Stimulated activated CD4-positive, alpha-beta T cell treated with anti-CD3 and anti-CD28 coated beads, Interleukin-1b, Interleukin-23, amount 100 ng/mL, for 1 hour (primary cell): ENCODE data around the gene DUSP1.
A peak's percentile ranks its signal among the peaks of the same experiment; 100 is the strongest.
"Not testable (repeated sequence)": the region's sequence is repeated elsewhere in the genome, so short reads cannot be mapped to it uniquely, and the experiment has no call there.

Experiments used
- DNase-seq, 2 donors: peaks; one replicate each; pipeline ENCODE4 v3.0.0-alpha.2; 2020; ENCODE audit warnings: low read depth in 2 of 2

Gene DUSP1, protein sequence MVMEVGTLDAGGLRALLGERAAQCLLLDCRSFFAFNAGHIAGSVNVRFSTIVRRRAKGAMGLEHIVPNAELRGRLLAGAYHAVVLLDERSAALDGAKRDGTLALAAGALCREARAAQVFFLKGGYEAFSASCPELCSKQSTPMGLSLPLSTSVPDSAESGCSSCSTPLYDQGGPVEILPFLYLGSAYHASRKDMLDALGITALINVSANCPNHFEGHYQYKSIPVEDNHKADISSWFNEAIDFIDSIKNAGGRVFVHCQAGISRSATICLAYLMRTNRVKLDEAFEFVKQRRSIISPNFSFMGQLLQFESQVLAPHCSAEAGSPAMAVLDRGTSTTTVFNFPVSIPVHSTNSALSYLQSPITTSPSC

DNA sequence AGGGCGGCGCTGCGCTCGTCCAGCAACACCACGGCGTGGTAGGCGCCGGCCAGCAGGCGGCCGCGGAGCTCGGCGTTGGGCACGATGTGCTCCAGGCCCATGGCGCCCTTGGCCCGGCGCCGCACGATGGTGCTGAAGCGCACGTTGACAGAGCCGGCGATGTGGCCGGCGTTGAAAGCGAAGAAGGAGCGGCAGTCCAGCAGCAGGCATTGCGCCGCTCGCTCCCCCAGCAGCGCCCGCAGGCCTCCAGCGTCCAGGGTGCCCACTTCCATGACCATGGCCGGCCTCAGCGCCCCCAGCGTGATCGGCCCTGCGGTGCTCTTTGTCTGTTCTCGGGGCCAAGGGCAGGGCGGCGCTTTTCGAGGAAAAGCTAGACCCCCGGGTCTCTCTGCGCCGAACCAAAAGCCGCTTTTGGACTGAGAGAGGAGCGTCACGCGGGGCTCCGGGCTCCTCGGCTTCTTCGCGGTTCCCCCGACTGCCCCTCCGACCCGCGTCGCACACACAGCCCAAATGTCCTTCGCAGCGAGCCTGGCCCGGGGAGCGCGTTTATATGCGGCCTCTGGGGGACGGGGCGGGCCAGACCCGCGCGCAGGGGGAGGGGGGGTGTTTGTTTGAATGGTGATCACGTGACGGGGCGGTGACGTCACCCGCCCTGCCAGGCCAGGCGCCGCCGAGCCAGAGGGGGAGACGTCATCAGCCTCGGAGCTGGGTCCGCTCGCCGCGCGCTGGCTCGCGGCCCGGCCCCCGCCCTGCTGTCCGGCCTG lies at the start of gene DUSP1:
Gene DUSP1, minus strand, starts transcription at position 521 of the 764 bp plus-strand sequence. Its CDS starts 243 bp downstream, at position 278.
- peak; percentile 96 for DNase-seq

- no peak for DNase-seq
Observed at GRCh38 chr5:172820046-172820767, 49.2 kb upstream of the DUSP1 start.

DNA sequence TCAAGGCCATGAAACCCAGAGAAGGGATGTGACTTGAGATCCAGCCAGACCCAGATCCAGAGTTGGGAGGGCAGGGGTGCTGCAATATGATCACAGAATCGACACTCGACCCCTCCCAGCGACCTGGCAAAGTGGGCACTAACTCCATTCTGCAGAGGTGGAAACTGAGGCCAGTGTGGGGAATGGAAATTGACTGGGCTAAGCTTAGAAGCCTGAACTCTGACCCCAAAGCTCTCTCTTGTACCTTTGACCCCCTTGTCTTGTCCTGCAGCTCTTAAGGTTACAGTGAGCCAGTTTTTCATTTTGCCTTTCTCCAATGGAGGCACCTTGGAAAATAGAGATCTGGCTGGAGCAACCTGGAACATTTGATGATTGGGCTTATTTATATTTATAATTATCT lies 48.6 kb upstream of the DUSP1 start:
- DNase-seq = no peak

GRCh38 chr5:172818081-172818480 lies 47.1 kb upstream of the DUSP1 start:
- DNase-seq = no peak

- DNase-seq = no peak
Observed at GRCh38 chr5:172817664-172818063, 46.7 kb upstream of the DUSP1 start.

- DNase-seq = no peak
Observed at GRCh38 chr5:172816925-172817562, 46.0 kb upstream of the DUSP1 start.

- DNase-seq = no peak
Observed at GRCh38 chr5:172815631-172816030, 44.6 kb upstream of the DUSP1 start.

DNA sequence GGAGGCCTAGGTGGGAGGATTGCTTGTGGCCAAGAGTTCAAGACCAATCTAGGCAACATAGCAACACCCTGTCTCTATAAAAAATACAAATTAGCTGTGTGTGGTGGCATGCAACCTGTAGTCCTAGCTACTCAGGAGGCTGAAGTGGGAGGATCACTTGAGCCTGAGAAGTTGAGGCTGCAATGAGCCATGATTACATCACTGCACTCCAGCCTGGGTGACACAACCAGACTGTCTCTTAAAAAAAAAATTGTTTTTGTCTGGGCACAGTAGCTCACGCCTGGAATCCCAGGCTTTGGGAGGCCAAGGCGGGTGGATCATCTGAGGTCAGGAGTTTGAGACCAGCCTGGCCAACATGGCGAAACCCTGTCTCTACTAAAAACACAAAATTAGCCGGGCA lies 40.0 kb upstream of the DUSP1 start:
- not testable (repeated sequence) for DNase-seq

DNA sequence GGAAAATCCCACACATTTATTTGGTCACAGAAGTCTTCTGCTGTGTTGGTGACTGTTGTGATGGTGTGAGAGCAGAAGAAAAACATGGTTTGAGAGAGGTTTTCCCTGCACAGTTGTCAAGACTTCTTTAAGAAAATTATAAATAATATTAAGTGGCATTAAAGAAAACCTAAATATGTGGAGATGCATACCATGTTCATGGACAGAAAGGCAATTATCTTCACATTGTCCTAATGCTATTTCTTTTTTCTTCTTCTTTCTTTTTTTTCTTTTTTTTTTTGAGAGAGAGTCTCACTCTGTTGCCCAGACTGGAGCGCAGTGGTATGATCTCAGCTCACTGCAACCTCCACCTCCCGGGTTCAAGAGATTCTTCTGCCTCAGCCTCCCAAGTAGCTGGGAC lies 38.8 kb upstream of the DUSP1 start:
- DNase-seq = no peak

GRCh38 chr5:172807766-172808311 lies 36.8 kb upstream of the DUSP1 start:
- no peak for DNase-seq

- DNase-seq = peak; percentile 41 to 72
Observed at GRCh38 chr5:172806897-172807672, 36.1 kb upstream of the DUSP1 start.

DNA sequence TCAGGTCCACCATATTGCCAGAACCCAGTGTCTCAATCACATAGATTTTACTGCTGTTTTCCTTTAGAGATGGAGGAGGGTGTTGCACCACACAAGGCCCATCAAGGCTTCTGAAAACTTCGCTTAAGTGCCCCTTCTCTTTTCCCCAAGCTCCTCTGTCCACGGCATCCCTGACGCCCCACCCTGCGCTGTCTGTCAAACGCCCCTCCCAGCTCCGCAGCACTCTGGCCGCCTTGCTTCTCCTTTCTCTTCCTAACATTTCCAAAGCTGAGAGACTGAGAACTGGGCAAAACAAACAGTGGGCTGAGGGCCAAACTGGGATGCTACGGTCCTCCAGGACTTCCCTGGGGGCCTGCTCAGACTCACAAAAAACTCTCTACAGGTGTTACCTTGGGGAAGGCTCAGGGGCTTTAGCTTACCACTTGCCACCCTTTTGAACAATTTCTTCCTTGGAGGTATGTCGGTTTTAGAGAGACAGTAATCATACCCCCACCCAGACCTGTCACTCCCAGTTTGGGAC lies 34.8 kb upstream of the DUSP1 start:
- DNase-seq = no peak

- no peak for DNase-seq
Observed at GRCh38 chr5:172805018-172805683, 34.2 kb upstream of the DUSP1 start.

DNA sequence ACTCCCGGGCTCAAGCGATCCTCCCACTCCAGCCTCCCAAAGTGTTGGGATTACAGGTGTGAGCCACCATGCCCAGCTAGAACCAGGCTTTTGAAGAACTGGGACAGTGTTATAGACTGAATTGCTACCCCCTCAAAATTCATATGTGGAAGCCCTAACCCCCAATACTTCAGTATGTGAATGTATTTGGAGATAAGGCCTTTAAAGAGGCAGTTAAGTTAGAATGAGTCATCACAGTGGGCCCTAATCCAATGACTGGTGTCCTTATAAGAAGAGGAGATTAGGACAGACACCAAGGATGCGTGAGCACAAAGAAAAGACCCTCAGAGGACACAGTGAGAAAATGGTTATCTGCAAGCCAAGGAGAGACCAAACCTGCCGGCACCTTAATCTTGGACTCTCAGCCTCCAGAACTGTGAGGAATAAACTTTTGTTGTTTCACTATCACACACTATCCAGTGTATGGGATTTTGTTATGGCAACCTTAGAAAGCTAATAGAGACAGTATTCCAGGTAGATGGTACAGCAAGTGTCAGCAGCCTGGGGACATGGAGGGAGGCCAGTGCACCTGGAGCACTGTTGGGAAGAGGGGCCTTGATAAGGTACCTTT lies 31.7 kb upstream of the DUSP1 start:
- DNase-seq = no peak

GRCh38 chr5:172802112-172802511 lies 31.1 kb upstream of the DUSP1 start:
- no peak for DNase-seq

DNA sequence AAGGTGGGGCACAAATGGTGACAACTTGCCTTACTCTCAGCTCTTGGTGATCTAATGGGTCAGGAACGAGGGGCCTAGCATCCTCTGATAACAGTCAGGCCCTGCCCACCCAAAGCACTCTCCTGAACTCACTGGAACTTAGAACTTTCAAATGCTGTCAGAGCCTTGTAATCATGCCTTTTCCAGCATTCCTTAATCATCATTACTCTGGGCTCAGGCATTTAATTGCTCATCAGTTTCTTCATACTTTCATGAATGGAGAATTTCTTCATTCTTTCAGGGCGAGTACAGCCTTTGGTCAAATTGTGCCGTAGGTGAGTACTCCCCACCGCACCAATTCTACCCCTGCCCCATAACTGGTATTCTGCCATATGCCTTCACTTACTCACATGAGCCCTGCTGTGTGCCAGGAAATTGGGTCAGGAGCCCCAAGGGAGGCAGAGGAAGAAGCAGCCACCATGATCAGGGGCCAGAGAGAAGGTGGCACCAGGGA lies 30.2 kb upstream of the DUSP1 start:
- no peak for DNase-seq

DNA sequence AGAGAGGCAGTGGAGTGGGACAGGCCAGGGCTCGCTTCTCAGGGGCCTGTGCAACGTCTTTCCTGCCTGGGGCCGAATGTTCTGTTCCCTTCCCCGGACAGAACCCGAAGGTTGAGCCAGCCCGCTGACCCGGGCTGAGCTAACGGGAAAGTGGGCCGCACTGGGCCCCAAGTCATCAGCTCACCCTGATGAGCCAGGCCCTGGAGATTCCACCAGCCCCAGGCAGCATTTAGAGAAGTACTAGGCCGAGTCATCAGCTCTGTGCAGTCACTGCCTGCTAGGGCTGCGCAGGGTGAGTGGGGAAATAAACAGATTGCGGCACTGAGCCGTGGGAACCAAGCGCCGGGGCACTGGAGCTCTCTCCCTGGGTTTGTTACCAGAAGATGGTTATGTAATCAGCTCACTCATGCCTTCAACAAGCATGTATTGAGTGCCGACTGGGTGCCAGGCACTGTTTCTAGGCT lies 29.1 kb upstream of the DUSP1 start:
- DNase-seq = no peak

GRCh38 chr5:172799416-172799815 lies 28.4 kb upstream of the DUSP1 start:
- DNase-seq = no peak
